ENCODE measurements around the gene RHOH.

The RHOH gene

GRCh38 chr4:40265910-40266274 is 69.1 kb downstream of the RHOH start:
- Histone ChIP-seq H3K4me3 (ENCODE audit: low read depth, low read length) (no peak overlapping the region), H3K36me3 (ENCODE audit: control insufficient read depth in 2 of 2, insufficient read depth in 1 of 2, low read length in 2 of 2) (no peaks in the 10 kb centered on the region), H3K27ac (ENCODE audit: extremely low read depth, low read depth, low read length) (no peak overlapping the region), H3K4me1 (ENCODE audit: control insufficient read depth, insufficient read depth, low read length) (peaks cover 5% of the 10 kb centered on the region; the same call in 1 of the 2 replicates), H3K9me3 (ENCODE audit: control insufficient read depth, insufficient read depth, low read depth, low read length) (no peaks in the 10 kb centered on the region)
- ChIA-PET POLR2A (no interaction called here), CTCF (no interaction called here)
- TF ChIP-seq ZNF701 (tag by site-specific recombination; IDR thresholded peaks at IDR 0.05) (no peak), ZBTB1 (tag by site-specific recombination; IDR thresholded peaks at IDR 0.05) (no peak), ZNF335 (tag by site-specific recombination; conservative IDR thresholded peaks at IDR 0.05) (no peak), ZNF785 (tag by site-specific recombination; IDR thresholded peaks at IDR 0.05) (no peak), AEBP2 (tag by site-specific recombination; IDR thresholded peaks at IDR 0.05; ENCODE audit: borderline replicate concordance) (no peak), INSM2 (tag by site-specific recombination; IDR thresholded peaks at IDR 0.05) (no peak), ZNF366 (tag by site-specific recombination; conservative IDR thresholded peaks at IDR 0.05) (no peak), ZNF843 (tag by site-specific recombination; IDR thresholded peaks at IDR 0.05) (no peak), ZNF211 (tag by site-specific recombination; IDR thresholded peaks at IDR 0.05; ENCODE audit: low read depth) (no peak), MYNN (tag by site-specific recombination; IDR thresholded peaks at IDR 0.05; ENCODE audit: borderline replicate concordance) (no peak), ZNF704 (tag by site-specific recombination; IDR thresholded peaks at IDR 0.05) (no peak), ZIC2 (tag by site-specific recombination; IDR thresholded peaks at IDR 0.05) (no peak), ZNF223 (tag by site-specific recombination; IDR thresholded peaks at IDR 0.05) (no peak), PRDM10 (tag by site-specific recombination; IDR thresholded peaks at IDR 0.05) (no peak), ZNF629 (tag by site-specific recombination; IDR thresholded peaks at IDR 0.05) (no peak), ZNF398 (tag by site-specific recombination; IDR thresholded peaks at IDR 0.05) (no peak), ZNF341 (tag by site-specific recombination; IDR thresholded peaks at IDR 0.05; ENCODE audit: low read depth) (no peak)
- TF ChIP-seq, protein P1, sequence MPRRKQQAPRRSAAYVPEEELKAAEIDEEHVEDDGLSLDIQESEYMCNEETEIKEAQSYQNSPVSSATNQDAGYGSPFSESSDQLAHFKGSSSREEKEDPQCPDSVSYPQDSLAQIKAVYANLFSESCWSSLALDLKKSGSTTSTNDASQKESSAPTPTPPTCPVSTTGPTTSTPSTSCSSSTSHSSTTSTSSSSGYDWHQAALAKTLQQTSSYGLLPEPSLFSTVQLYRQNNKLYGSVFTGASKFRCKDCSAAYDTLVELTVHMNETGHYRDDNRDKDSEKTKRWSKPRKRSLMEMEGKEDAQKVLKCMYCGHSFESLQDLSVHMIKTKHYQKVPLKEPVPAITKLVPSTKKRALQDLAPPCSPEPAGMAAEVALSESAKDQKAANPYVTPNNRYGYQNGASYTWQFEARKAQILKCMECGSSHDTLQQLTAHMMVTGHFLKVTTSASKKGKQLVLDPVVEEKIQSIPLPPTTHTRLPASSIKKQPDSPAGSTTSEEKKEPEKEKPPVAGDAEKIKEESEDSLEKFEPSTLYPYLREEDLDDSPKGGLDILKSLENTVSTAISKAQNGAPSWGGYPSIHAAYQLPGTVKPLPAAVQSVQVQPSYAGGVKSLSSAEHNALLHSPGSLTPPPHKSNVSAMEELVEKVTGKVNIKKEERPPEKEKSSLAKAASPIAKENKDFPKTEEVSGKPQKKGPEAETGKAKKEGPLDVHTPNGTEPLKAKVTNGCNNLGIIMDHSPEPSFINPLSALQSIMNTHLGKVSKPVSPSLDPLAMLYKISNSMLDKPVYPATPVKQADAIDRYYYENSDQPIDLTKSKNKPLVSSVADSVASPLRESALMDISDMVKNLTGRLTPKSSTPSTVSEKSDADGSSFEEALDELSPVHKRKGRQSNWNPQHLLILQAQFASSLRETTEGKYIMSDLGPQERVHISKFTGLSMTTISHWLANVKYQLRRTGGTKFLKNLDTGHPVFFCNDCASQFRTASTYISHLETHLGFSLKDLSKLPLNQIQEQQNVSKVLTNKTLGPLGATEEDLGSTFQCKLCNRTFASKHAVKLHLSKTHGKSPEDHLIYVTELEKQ (tag by site-specific recombination; IDR thresholded peaks at IDR 0.05; ENCODE audit: borderline replicate concordance), result no peak
